ENCODE measurements around the gene KRCC1.
A peak's percentile ranks its signal among the peaks of the same experiment; 100 is the strongest.
"Not testable (repeated sequence)": the region's sequence is repeated elsewhere in the genome, so short reads cannot be mapped to it uniquely, and the experiment has no call there.

The KRCC1 gene

DNA sequence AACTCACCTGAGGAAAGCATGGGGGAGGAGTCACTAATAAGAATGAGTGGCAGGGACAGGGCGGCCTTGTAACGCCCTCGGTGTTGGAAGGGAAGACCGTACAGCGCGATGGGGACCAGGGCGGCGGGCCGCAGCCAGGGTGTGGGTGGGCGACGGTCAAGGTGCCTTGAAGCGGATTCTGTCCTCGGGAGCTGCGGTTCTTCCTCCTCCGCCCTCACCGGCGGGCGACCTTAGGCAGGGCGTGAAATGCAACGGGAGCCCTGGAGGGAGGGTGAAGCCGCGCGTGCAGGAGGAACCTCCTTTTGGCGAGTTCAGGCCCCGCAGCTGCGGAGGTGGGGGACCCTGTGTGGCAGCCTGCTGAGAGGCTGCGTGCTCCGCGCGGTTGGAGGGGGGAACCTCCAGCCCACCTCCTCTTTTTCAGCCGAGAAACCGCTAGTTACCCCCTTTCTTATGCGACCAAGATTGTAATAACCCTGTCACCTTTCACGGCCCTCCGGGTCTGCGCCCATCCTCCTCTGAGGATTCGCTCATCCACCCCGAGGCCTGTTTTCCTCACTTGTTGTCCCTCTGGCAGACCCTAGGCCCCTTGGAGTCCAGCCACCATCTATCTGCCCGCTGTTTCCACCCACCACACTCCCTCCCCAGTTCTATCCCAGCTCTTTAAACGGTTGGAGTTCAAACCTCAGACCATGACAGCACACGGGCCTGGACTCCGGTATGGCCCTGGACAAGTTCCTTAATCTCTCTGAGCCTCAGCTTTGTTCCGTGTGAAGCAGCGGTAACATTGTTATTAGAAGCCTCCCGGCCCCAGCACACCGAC, 38.4 kb downstream of the KRCC1 start:
- H3K4me3 Mint-ChIP-seq: peak overlapping the region; percentile 98
- no peaks in the 10 kb centered on the region for H3K9me3 Mint-ChIP-seq
- H3K4me1 Mint-ChIP-seq: peaks cover 18% of the 10 kb centered on the region
- peak overlapping the region; percentile 100 for H3K27ac Mint-ChIP-seq
- H3K27me3 Mint-ChIP-seq: no peaks in the 10 kb centered on the region
- peaks cover 5% of the 10 kb centered on the region for H3K36me3 Mint-ChIP-seq
- ATAC-seq (ENCODE audit: low read depth): peak; percentile 53
- DNase-seq (ENCODE audit: low spot score in 2 of 2): no peak

- DNase-seq (ENCODE audit: low spot score in 2 of 2): peak; percentile 84 to 93
- Mint-ChIP-seq H3K9me3 (no peaks in the 10 kb centered on the region), H3K4me3 (peak within 1 kb of the TSS; percentile 98), H3K27me3 (no peaks in the 10 kb centered on the region), H3K4me1 (peaks cover 18% of the 10 kb centered on the region), H3K27ac (peak within 1 kb of the TSS; percentile 100), H3K36me3 (peaks cover 5% of the 10 kb centered on the region)
- ATAC-seq (ENCODE audit: low read depth): peak; percentile 74
Measured at GRCh38 chr2:88016086-88016959, 39.3 kb downstream of the KRCC1 start, which contains the start of gene RNU2-63P. RNU2-63P (minus strand) TSS chr2:88016547.

DNA sequence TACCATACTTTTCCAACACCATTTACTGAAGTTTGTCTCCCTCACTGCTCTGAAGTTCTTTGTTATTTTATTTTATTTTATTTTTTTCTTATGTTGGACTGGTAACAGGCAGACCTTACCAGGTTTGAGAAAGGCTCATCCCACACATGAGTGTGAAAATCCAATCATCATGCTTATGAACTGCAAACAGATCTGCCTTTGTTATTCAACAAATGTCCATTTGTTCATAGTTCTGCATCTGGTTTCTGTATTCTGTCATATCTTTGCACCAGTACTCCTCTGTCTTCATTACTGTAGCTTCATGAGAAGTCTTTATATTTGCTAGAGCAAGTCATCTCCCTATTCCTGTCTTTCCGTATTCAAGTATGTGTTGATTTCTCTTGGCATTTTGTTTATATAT, 44.6 kb downstream of the KRCC1 start:
- Mint-ChIP-seq H3K36me3 (no peaks in the 10 kb centered on the region), H3K4me1 (peaks cover 5% of the 10 kb centered on the region), H3K27ac (peak overlapping the region; percentile 69), H3K9me3 (no peaks in the 10 kb centered on the region), H3K27me3 (no peaks in the 10 kb centered on the region), H3K4me3 (no peak overlapping the region)
- ATAC-seq (ENCODE audit: low read depth) (no peak), DNase-seq (ENCODE audit: low spot score in 2 of 2) (no peak)

- H3K4me1 Mint-ChIP-seq: peaks cover 4% of the 10 kb centered on the region
- no peaks in the 10 kb centered on the region for H3K27me3 Mint-ChIP-seq
- peak in 1 of 2 donors; percentile 6 for DNase-seq (ENCODE audit: low spot score in 2 of 2)
- no peaks in the 10 kb centered on the region for H3K9me3 Mint-ChIP-seq
- no peak for ATAC-seq (ENCODE audit: low read depth)
- no peak overlapping the region for H3K4me3 Mint-ChIP-seq
- no peaks in the 10 kb centered on the region for H3K36me3 Mint-ChIP-seq
- no peak overlapping the region for H3K27ac Mint-ChIP-seq
Measured at GRCh38 chr2:88010136-88010535, 45.4 kb downstream of the KRCC1 start.

- H3K27ac Mint-ChIP-seq: no peak overlapping the region
- H3K36me3 Mint-ChIP-seq: no peaks in the 10 kb centered on the region
- no peaks in the 10 kb centered on the region for H3K27me3 Mint-ChIP-seq
- no peak overlapping the region for H3K4me3 Mint-ChIP-seq
- H3K4me1 Mint-ChIP-seq: peaks cover 2% of the 10 kb centered on the region
- no peaks in the 10 kb centered on the region for H3K9me3 Mint-ChIP-seq
- no peak for ATAC-seq (ENCODE audit: low read depth)
- no peak for DNase-seq (ENCODE audit: low spot score in 2 of 2)
Measured at GRCh38 chr2:88006912-88007439, 48.6 kb downstream of the KRCC1 start.

DNA sequence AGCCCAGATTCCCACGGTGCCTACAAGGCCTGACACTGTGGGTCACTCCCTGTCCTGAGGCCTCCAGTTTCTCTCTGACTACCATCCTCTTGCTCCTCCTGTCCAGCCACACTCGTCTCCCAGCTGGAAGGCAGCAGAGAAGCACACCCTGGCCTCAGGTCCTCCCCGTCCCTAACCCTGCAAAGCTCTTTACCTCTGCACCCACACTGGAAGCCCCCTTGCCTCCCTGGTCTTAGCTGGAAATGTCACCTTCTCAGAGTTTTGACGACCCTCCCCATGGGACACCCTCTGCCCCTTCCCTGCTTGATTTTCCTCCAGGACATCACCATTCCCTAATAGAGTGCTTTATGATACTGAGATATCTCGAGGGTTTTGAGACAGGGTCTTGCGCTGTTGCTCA, 49.8 kb downstream of the KRCC1 start:
- Mint-ChIP-seq H3K27me3 (no peaks in the 10 kb centered on the region), H3K4me3 (no peak overlapping the region), H3K36me3 (no peaks in the 10 kb centered on the region), H3K9me3 (no peaks in the 10 kb centered on the region), H3K4me1 (peaks cover 7% of the 10 kb centered on the region), H3K27ac (no peak overlapping the region)
- ATAC-seq (ENCODE audit: low read depth): no peak
- DNase-seq (ENCODE audit: low spot score in 2 of 2): no peak

DNA sequence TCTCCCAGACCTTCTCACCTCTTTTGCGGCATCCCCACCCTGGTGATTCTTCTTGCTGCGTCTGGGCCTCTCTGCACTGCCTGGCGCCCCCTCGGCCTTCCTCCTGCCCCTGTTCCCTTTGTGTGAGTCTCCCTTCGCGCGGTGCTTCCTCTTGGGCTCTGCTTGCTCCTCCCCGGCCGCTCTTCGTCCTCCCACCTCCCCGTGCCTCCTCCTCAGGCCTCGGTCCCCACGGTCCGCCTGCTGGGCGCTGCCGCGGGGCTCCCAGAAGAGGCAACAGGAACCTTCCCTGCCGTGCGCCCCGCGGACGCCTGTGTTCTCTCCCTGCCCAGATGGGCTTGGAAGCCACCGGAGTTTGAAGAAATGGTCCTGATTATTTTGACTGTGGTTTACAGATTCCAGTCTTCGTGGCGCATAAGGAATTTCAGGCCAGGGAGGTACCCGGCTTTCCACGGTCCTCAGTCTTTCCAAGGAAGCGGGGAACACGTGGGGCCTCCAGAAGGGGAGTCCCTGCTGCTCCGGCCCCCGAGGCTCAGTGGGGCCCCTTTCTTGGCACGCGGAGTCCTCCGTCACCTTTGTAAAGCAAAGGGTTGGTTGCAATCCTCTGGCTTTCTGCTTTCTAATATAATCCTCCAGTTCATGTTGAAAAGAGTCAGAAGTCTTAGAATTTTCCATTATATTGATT, 52.4 kb downstream of the KRCC1 start:
- ATAC-seq (ENCODE audit: low read depth): no peak
- no peaks in the 10 kb centered on the region for H3K9me3 Mint-ChIP-seq
- H3K36me3 Mint-ChIP-seq: no peaks in the 10 kb centered on the region
- no peak overlapping the region for H3K27ac Mint-ChIP-seq
- H3K4me3 Mint-ChIP-seq: no peak overlapping the region
- DNase-seq (ENCODE audit: low spot score in 2 of 2): no peak
- no peaks in the 10 kb centered on the region for H3K27me3 Mint-ChIP-seq
- H3K4me1 Mint-ChIP-seq: peaks cover 7% of the 10 kb centered on the region

GRCh38 chr2:88002359-88002707, 53.2 kb downstream of the KRCC1 start:
- no peaks in the 10 kb centered on the region for H3K9me3 Mint-ChIP-seq
- no peak overlapping the region for H3K27ac Mint-ChIP-seq
- no peaks in the 10 kb centered on the region for H3K27me3 Mint-ChIP-seq
- H3K4me1 Mint-ChIP-seq: peaks cover 7% of the 10 kb centered on the region
- DNase-seq (ENCODE audit: low spot score in 2 of 2) (no peak), ATAC-seq (ENCODE audit: low read depth) (no peak)
- no peaks in the 10 kb centered on the region for H3K36me3 Mint-ChIP-seq
- H3K4me3 Mint-ChIP-seq: no peak overlapping the region

DNA sequence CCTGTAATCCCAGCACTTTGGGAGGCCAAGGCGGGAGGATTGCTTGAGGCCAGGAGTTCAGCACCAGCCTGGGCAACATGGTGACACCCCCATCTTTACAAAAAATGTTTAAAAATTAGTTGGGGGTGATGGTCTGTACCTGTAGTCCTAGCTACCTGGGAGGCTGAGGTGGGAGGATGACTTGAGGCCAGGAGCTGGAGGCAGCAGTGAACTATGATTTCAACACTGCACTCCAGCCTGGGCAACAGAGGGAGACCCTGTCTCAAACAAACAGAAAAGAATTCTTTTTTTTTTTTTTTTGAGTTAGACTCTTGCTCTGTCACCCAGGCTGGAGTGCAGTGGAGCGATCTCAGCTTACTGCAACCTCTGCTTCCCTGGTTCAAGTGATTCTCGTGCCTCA, 55.1 kb downstream of the KRCC1 start:
- H3K4me1 Mint-ChIP-seq; H3K27ac Mint-ChIP-seq; DNase-seq (ENCODE audit: low spot score in 2 of 2); ATAC-seq (ENCODE audit: low read depth); H3K27me3 Mint-ChIP-seq; H3K9me3 Mint-ChIP-seq; H3K36me3 Mint-ChIP-seq; H3K4me3 Mint-ChIP-seq: not testable (repeated sequence)

GRCh38 chr2:87996570-87996969, 59.0 kb downstream of the KRCC1 start:
- no peaks in the 10 kb centered on the region for H3K36me3 Mint-ChIP-seq
- peaks cover 8% of the 10 kb centered on the region for H3K4me1 Mint-ChIP-seq
- H3K9me3 Mint-ChIP-seq: peaks cover 1% of the 10 kb centered on the region
- H3K27ac Mint-ChIP-seq: no peak overlapping the region
- no peaks in the 10 kb centered on the region for H3K27me3 Mint-ChIP-seq
- no peak overlapping the region for H3K4me3 Mint-ChIP-seq
- ATAC-seq (ENCODE audit: low read depth) (no peak), DNase-seq (ENCODE audit: low spot score in 2 of 2) (no peak)

DNA sequence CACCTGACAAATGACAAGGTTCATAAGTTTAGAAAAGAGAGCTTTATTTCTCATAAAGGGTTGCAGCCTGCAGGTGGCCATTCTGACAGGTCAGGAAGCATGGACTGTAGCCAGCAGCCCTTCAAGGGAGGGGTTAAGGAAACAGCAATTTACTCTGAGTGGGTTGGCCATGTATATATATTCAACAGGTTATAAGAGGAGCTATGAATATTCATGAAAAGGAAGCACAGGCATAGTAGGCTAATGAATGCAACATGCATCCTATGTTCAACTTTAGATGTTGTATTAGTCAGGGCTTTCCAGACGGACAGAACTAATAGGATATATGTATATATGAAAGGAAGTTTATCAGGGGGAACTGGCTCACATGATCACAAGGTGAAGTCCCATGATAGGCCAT, 59.8 kb downstream of the KRCC1 start:
- no peak overlapping the region for H3K4me3 Mint-ChIP-seq
- ATAC-seq (ENCODE audit: low read depth): no peak
- no peaks in the 10 kb centered on the region for H3K27me3 Mint-ChIP-seq
- H3K27ac Mint-ChIP-seq: no peak overlapping the region
- no peaks in the 10 kb centered on the region for H3K36me3 Mint-ChIP-seq
- no peak for DNase-seq (ENCODE audit: low spot score in 2 of 2)
- peaks cover 7% of the 10 kb centered on the region for H3K4me1 Mint-ChIP-seq
- H3K9me3 Mint-ChIP-seq: peaks cover 1% of the 10 kb centered on the region

GRCh38 chr2:87994304-87994850, 61.2 kb downstream of the KRCC1 start:
- H3K9me3 Mint-ChIP-seq; H3K4me1 Mint-ChIP-seq; H3K27me3 Mint-ChIP-seq; H3K27ac Mint-ChIP-seq; DNase-seq (ENCODE audit: low spot score in 2 of 2); H3K36me3 Mint-ChIP-seq: not testable (repeated sequence)
- peak overlapping the region; percentile 3 for H3K4me3 Mint-ChIP-seq
- peak; percentile 35 for ATAC-seq (ENCODE audit: low read depth)

DNA sequence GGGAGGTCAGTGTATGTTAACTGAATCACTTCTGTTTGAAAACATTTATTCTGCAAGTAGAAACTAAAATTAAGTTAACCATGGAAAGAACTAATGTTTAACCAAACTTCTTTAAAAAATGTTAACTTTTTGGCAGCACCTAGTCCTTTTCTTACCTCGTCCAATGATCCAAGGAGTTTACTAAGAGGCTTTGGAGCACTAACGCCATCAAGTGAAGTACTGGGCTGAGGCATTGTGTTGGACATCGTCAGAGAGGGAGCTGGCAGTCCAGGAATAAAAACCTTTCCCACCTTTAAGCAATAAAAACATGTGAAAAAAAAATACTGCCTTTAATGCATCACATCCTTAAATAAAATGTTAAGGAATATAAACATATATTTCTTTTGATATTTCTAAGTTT, 63.0 kb downstream of the KRCC1 start:
- not testable (repeated sequence) for DNase-seq (ENCODE audit: low spot score in 2 of 2); H3K4me3 Mint-ChIP-seq

More for the DNA sequence above, 63.0 kb downstream of the KRCC1 start:
- not testable (repeated sequence) for H3K4me1 Mint-ChIP-seq; H3K27me3 Mint-ChIP-seq; ATAC-seq (ENCODE audit: low read depth); H3K27ac Mint-ChIP-seq; H3K9me3 Mint-ChIP-seq; H3K36me3 Mint-ChIP-seq
